ENCODE results near the gene MIA2.
"Not testable (repeated sequence)": the region's sequence is repeated elsewhere in the genome, so short reads cannot be mapped to it uniquely, and the experiment has no call there.

The MIA2 gene

DNA sequence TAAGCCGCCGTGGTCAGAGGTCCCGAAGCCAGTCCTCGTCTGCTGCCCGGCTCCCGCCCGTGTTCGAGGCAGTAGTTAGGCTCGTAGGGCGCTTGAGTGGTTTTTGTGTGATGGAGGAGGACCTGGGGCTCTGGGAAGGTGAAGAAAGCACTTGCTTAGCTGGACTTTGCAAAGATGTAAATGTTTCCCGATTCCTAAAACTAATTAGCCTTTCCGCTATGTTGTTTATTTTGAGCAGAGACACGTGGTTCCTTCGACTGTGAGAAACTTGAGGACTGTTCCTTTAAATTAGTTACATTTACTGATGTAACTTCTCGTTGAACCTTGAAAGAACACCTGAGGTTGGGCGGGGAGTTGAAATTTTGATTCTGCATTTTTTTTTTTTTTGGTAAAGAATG lies 33.9 kb downstream of the MIA2 start:
- no peak for DNase-seq (ENCODE audit: low read depth)

DNA sequence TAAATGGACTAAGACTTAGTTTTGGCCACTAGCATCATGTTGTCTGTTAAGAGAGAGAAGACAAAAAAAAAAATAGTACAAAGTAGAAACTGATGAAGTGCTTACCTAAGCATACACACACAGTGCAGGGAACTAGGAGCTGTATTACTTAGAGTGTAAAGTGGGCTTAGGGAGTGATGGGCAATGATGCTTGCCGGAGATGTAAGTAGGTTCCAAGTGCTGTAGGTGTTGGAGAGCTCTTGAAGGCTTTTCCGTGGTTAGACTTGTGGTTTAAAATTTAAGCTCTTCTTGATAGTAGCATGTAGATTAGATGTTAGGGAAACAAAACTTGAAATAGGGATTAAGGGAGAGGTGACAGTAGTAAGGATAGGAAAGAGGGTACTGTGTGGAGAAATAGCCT lies 34.7 kb downstream of the MIA2 start:
- DNase-seq (ENCODE audit: low read depth), result no peak

DNA sequence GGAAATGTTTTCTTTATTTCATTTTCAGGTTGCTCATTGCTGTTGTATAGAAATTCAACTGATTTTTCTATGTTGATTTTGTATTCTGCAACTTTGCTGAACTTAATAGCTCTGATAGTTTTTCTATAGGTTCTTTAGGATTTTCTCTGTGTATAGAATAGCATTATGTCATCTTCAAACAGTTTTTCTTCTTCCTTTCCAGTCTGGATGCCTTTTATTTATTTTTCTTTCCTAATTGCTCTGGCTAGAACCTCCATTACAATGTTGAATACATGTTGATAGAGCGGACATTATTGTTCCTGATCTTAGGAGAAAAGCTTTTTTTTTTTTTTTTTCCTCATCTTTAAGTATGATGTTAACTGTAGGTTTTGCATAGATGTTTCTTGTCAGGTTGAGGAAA lies 39.2 kb downstream of the MIA2 start:
- no peak for DNase-seq (ENCODE audit: low read depth)

DNA sequence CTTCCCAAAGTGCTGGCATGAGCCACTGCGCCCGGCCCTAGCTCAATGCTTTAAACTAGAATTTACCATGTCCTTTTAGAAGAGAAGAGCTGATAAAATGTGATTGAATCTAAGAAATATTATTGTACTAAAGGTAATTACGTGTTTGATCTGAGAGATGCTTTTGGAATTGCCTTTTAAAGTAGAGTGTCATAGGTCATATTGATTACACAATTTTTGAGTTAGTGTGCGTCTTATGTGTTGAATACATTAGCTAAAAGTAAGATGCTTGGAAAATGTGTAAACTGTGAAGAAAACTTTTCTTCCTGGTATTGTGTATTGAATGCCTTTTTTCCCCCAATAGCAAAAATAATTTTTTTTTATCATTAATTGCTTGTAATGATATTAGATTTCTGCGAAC lies 41.7 kb downstream of the MIA2 start:
- DNase-seq (ENCODE audit: low read depth), result no peak

DNA sequence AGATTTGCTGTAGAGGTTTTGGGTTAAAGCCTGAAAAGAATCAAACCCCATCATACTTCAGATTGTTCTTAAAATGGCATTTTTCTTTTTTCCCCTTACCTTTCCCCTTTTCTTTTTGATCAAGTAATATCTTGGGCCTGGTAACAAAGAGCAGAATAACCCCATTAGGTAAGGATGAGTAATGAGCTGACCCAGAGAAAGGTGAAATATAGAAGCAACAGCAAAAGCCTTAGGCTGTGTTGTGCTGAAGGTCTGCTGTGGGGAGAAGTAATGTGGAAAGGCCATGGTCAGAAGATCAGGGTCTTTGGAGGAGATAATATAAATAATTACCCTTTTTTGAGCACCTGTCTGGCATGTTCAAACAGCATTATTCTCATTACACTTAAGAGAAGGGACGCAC lies 42.3 kb downstream of the MIA2 start:
- no peak for DNase-seq (ENCODE audit: low read depth)

DNA sequence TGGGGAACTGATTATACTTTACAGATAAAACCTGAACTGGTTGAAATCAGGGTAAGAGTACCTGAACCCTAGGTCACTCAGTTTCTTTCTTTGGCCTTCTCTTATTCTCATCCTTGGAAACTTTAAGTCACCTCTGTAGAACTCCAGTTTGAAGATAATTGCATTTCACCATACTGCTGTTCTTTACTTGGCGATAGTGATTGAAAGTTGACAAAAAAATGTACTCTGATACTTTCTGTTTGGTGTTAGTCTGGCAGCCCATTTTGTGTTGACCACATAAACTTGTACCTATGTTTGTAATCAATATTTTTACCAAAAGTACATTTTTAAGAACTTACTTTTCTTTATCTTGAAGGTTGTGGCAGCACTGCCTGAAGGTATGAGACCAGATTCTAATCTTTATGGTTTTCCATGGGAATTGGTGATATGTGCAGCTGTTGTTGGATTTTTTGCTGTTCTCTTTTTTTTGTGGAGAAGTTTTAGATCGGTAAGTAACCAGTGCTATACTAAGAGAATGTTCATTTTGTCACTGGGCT lies 42.9 kb downstream of the MIA2 start:
- DNase-seq (ENCODE audit: low read depth), result no peak

DNA sequence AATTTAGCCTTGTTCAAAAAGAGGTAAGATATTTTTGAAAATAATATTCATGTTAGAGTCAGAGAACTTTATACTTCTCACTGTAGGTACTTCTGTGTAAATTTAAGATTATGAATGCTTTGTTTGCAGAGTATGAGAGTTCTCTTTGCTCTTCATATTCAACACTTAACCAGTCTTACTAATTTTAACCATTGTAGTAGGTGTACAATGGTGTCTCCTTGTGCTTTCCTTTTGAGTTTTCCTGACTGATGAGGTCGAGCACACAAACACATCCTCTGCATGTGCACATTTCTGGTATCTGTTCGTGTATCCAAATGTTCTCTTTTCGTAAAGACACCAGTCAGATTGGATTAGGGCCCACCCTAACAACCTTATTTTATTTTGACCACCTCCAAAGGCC lies 45.8 kb downstream of the MIA2 start:
- no peak for DNase-seq (ENCODE audit: low read depth)

DNA sequence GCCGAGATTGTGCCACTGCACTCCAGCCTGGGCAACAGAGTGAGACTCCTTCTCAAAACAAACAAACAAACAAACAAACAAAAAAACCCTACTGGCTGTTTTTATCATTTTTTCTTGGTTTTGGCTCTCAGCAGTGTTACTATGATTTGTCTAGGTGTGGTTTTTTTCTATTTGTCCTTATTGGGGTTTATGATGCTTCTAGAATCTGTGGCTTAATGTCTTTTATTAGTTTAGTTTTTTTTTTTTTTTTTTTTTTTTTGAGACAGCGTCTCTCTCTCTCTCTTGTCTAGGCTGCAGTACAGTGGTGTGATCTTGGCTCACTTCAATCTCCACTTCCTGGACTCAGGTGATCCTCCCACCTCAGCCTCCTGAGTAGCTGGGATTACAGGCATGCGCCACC lies 47.0 kb downstream of the MIA2 start:
- not testable (repeated sequence) for DNase-seq (ENCODE audit: low read depth)

DNA sequence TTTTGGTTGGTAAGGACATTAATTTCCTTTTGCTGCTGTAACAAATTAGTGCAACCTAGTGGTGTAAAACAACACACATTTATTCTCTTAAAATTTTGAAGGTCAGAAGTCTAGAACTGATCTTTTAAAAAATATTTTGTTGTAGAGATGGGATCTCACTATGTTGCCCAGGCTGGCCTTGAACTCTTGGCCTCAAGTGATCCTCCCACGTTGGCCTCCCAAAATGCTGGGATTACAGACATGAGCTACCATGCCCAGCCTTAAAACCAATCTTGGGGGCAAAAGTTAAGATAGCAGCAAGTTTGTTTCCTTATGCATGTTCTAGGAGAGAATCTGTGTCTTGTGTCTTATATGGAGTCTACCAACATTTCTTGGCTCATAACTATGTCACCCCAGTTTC lies 55.8 kb downstream of the MIA2 start:
- DNase-seq (ENCODE audit: low read depth), result no peak

DNA sequence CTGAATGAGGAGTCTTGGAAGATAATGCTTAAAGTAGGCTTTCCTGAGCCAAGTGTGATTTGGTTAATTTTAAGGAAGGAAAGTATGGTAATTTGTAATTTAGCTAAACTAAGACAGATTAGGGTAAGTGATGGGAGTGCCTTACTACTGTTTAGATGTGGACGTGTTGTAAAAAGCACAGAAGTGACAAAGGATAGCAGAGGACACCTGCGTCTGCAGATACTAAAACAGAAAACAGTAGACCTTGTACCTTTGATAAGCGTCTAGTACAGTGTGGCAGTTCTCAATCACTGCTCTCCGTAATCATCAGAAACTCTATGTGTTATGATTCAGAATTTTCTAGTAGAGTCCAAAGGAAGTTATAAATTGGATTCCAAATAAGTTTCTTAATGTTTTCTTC lies 58.0 kb downstream of the MIA2 start:
- no peak for DNase-seq (ENCODE audit: low read depth)

DNA sequence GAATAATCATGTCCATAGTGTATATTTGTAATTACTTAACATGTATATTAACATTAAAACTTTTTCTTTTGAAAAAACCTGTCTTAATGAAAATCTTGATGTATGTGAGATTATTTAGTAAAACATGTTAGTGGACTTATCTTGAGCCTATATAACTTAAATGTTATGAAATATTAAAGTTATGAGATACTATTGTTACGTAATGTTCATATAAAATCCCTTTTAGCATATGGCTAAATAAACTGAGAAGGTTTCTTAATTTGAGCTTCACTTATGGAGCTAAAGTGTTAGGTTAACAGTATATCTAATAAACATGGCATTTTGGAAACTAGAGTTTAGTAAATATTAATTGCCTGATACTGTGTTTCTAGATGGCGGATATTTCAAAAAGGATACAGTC lies 59.9 kb downstream of the MIA2 start:
- DNase-seq (ENCODE audit: low read depth), result no peak

DNA sequence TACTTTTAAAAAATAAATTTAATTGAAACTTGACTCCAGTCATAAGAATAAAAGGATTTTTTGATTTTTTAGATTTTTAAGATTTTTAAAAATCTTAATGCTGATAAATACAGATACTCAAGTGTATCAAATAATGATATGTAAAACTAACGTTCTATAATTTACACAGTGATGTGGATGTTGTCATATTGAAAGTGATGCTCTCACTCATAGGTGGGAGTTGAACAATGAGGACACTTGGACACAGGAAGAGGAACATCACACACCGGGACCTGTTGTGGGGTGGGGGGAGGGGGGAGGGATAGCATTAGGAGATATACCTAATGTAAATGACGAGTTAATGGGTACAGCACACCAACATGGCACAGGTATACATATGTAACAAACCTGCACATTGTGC lies 66.7 kb downstream of the MIA2 start:
- not testable (repeated sequence) for DNase-seq (ENCODE audit: low read depth)

DNA sequence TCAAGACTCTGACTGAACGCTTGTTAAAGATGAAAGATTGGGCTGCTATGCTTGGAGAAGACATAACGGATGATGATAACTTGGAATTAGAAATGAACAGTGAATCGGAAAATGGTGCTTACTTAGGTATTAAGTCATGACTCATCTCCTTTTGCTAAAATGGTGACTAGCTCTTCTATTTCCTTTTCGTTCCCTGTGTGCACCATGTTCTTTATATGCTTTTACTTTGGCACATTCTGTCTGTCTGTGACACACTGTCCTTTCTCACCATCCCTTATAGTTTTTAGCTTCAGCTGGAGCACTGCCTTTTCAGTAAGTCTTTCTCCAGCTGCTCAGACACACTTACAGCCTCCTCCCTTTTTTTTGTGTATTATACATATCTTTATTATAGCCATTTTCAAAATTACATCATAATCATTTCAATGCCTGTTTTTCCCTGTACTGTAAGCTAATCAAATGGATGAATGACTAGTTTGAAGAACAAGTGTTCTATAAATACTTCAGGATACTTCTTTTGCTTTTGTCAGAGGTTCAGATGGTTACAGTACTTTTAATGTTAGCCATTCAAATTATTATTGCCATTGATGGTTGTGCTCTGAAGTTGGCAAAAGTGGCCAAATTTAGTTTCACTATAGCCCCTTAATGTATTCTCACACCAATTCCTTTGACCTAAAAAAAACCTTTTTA lies 68.6 kb downstream of the MIA2 start:
- DNase-seq (ENCODE audit: low read depth), result no peak

DNA sequence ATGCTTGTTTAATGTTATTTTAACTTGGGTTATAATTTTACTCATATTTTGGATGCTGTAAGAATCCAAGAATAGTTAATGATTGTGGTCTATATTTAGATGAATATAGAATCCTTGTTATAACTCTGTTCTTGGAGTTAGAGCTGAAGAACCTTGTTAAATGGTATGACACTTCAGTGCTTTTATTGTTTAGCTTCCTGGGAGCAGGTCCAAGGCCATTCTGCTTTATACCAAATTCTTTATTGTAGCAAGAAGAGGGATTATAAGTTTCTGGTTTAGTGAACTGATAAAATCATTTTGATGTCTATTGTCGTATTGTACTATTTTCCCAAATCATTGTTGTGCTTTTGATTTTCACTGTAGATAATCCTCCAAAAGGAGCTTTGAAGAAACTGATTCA lies 69.4 kb downstream of the MIA2 start:
- DNase-seq (ENCODE audit: low read depth), result no peak

DNA sequence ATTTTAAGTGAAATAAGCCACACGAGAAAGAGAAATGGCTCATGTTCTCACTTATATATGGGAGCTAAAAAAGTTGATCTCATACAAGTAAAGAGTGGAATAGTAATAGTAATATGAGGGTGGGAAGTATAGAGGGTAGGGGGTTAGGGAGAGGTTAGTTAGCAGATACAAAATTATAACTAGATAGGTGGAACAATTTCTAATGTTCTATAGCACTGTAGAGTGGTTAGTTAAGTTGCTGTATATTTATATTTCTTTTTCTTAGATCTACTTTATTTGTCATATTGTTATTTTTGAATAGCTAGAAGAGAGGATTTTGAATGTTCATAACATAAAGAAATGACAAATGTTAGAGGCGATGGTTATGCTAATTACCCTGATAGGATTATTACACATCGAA lies 74.1 kb downstream of the MIA2 start:
- no peak for DNase-seq (ENCODE audit: low read depth)

DNA sequence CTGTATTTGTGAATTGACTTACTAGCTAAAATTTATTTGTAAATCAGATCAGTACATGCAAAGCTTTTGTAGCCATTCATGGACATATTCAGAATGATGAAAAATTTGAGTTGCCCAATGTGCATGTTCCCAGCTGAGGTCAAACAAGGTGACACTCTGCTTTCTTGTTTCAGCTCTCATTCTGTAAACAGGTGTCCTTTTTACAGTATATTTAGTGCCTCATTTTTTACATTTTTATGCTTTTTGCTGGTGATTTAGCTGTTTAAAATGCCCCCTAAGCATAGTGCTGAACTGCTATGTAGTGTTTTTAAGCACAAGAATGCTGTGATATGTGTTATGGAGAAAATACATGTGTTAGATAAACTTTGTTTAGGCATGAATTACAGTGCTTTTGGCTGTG lies 76.3 kb downstream of the MIA2 start:
- DNase-seq (ENCODE audit: low read depth), result no peak

DNA sequence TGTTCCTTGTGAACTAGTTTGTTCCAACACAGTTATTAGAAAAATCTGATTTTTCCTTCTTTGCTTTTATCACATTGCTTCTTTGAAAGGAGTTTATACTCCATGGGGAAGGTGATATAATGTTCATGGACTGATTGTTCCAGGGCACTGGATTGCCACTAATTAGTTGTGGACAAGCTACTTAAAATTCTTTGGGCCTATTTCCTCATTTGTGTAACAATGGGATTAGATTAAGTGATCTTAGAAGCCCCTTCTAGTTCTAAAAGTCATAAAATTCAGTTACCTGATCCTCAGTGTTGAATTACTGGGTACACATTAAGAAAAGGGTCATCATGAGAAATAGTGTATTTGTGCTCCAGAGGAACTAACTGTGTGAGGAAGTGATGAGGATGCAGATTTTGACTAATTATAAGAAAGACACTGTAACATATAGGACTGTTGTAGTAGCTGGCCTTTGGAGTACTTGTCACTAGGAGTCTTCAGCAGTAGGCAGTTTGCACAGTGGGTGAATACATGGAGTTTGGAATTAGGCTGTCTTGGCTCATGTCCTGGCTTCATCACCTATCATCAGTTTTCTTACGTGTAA lies 82.2 kb downstream of the MIA2 start:
- no peak for DNase-seq (ENCODE audit: low read depth)

DNA sequence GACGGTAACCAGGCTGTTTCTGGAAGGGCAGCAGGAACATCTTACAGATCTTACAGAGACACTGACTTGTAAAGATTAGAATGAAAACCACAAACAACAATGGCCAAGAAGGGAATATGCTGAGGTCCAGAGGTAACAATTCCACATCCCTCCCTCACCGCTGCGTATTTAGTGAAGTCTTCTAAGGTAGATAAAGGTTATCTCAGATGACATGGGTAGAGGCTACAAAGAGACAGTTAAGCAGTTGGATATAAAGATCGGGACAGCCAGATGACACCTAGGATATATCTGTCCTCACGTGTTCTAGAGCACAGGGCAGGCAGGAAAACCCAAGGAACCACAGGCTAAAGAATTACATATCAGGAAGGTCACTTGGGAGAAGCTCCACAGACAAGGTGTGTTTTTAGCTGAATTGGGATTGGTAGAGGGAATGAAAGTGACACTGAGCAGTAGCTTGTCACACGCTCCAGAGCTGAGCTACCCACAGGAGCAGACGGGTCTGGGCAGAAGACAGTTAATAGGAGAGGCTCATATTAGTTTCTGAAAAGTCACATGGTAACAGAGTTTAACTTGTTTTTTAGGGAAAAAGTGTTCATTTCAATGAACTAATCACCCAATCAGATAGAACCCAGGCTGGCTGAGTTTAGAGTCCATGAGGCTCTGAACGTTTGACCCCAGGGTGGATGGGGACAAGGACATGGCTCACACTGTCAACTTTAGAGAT lies 83.3 kb downstream of the MIA2 start:
- DNase-seq (ENCODE audit: low read depth), result no peak

DNA sequence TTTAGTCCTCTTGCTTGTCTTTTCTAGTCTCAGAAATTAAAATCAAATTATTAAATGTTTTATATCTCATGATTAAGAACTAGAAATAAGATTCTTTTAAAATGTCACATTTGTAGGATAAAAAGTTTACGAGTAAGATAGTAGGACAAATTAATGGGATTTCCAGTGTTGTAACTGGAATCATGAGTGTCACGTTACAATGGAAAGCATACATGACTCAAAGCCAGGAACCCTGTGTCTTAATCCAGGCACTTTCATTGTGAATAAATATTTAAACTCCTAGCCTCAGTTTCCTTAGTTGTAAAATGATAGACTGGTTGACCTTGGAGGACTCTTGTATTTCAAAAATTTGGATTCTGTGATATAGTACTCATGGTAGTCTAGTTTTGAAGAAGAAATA lies 84.9 kb downstream of the MIA2 start:
- DNase-seq (ENCODE audit: low read depth), result no peak

DNA sequence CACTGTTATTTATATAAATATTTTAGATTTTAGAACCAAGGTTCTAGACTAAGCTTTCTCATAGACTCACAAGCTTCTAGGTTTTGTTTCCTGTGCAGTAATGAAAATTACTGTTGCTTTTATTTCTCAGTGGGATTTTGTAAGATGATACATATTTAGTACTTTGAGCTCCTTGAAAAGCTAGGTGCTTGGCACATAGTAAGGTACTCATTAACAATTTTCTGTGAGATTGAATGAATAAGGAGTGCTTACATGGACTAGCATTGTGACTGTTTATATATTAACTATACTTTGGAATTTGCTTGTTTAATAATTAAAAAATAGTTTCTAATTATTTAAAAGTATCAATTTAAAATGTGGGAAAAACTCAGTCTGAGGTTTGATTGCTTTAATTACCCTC lies 85.7 kb downstream of the MIA2 start:
- DNase-seq (ENCODE audit: low read depth), result no peak

DNA sequence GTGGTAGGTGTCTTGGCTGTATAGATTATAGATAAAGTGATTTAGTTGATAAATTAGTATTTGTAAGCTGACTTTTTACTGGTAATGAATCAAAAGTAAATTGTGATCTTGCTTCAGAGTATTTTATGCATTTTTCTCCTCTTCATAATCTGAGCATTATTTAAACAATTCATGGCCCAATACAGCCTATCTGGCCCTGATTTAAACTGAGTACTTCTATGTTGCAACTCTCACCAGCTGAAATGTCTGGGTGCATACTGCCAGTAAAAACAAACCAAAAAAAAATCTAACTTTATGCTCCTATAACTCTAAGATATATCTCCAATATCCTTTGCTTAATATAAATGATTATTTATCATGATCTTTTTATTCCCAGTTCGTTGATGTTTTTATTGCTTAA lies 86.6 kb downstream of the MIA2 start:
- DNase-seq (ENCODE audit: low read depth), result no peak

DNA sequence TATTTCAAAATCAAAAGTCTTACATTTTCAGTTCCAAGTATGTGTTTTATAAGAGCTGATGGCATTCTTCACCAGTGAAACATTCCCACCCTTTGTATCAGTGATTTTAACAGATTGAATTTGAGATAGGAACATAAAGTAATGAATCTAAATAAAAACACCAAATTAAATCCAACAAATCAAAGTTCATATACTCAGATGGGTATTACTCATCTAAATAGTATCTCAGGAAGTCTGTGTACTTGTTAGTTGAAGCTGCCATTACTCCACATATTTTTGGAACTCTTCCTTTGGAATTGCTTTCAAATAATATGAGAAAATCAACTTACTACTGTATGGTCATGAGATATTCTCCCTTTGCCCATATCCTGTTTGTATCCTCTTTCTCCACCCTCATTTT lies 89.1 kb downstream of the MIA2 start:
- DNase-seq (ENCODE audit: low read depth), result no peak

DNA sequence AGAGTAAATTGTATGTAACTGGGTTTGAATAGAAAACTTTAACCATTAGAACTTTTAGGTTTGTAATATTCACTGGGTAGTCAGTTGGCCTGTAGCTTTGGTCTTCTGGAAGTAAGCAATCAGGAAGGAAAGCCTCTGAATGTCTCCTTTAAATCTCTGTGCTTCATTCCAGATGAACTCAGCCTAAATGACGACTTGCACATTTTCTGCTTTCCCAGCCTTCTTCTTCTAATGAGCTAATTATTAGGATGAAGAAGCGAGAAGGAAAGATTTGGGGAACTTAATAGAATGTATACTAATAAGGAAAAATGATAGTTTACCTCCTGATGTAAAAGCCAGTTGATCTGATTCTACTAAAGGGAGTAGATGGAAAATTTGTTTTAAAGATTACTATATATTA lies 90.4 kb downstream of the MIA2 start:
- no peak for DNase-seq (ENCODE audit: low read depth)

DNA sequence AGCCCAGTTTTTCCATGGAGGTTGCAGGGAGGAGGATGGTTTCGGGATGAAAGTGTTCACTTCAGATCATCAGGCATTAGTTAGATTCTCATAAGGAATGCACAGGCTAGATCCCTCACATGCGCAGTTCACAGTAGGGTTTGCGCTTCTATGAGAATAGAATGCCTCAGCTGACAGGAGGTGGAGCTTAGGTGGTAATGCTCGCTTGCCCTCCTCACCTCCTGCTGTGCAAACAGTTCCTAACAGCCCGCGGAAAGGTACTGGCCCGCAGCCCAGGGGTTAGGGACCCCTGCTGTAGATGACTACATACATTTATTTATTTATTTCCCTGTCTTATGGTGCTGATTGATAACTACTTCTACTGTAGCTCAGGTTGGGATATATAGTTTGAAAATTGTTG lies 105.3 kb downstream of the MIA2 start:
- no peak for DNase-seq (ENCODE audit: low read depth)

All from activated T-helper 9 cell treated with anti-CD3 and anti-CD28 coated beads, Interleukin-2, amount 50 U/mL, for 16 hours (primary cell).